SIG-M5 treated with dmso at 0.1 percent for 504 hours (cell line): ENCODE measurements around the gene UGT2A3.
"Not testable (repeated sequence)": the region's sequence is repeated elsewhere in the genome, so short reads cannot be mapped to it uniquely, and the experiment has no call there.

Experiments used
- DNase-seq: peaks from one replicate; lab custom pipeline; 2025; ENCODE audit not compliant: unreplicated experiment; lab: John Stamatoyannopoulos, UW

The UGT2A3 gene

DNA sequence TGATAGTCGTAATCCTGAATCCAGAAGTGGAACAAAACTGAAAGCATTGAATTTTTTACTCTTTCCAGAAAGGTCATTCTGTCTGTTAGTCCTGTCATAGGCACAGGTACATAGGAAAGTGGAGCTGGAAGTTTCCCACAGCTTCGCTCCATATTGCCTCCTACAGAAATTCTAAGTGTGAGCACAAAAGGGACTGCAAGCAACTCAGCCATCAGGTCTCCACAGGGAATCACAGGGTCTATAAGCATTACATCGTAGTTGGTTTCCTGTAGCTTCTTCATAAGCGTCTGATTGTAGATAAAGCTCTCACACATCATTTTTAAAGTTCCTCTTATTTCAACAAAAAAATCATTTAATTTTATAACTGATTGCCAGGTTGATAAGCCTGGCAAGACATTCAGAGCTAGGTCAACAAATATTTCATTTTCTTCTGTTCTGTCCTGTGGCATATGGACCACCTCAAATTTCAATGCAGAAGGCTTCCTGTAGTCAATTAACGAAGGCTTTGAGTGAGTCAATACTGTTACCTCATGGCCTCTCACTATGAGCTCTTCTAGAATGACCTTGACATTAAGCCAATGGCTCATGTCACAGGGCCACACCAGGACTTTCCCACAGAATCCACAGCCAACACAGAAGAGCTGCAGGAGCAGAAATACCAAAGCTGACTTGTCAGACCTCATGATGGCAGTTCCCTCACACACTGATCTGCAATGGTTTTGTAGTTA, at the start of gene UGT2A3:
Gene UGT2A3, minus strand, starts transcription at position 727 of the 728 bp plus-strand sequence. Its CDS starts 44 bp downstream, at position 683.
- DNase-seq = no peak

GRCh38 chr4:68997040-68997439, 45.4 kb upstream of the UGT2A3 start:
- no peak for DNase-seq

GRCh38 chr4:68995292-68995691, 43.7 kb upstream of the UGT2A3 start:
- DNase-seq = no peak

DNA sequence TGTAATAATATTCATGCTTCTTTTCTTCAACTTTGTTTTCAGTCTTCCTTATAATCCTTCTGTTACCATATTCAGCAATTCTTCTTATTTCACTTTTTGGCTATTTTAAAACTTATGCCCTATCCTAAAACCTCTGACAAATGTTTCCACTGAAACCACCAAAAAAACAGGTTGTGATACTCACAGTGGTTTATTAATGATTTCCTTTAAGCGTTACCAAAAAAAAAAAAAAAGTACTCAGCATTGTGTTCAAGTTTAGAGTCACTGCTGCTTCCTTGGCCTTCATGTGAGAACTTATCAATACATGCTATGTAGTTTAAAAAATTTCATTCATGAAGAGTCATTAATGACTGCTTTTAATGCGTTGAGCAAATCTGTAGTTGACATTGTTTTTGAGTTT, 35.4 kb upstream of the UGT2A3 start:
- no peak for DNase-seq

- no peak for DNase-seq
Observed at GRCh38 chr4:68985442-68985841, 33.8 kb upstream of the UGT2A3 start.

GRCh38 chr4:68984947-68985346, 33.3 kb upstream of the UGT2A3 start:
- no peak for DNase-seq

DNA sequence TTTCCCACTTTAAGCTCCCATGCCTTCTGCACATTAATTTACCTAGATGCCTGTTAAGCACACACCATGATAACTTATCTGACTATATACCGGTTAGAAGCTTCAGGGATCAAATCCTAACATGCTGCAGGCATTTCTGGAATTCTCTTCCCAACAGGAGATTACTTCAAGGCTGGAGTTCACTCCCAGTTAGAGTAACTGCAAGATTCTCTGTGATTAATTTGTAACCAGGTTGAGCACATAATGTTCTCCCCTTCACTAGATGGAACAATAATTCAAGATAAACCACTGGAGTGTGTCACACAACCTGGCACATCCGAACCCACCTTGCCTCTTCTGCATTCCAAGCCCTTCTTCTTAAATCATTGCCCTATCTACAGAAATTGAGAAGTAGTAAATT, 11.8 kb upstream of the UGT2A3 start:
- no peak for DNase-seq

GRCh38 chr4:68962868-68963267, 11.3 kb upstream of the UGT2A3 start:
- no peak for DNase-seq

GRCh38 chr4:68960294-68961163, 8.9 kb upstream of the UGT2A3 start:
- DNase-seq = no peak

GRCh38 chr4:68959085-68959484, 7.5 kb upstream of the UGT2A3 start:
- not testable (repeated sequence) for DNase-seq

DNA sequence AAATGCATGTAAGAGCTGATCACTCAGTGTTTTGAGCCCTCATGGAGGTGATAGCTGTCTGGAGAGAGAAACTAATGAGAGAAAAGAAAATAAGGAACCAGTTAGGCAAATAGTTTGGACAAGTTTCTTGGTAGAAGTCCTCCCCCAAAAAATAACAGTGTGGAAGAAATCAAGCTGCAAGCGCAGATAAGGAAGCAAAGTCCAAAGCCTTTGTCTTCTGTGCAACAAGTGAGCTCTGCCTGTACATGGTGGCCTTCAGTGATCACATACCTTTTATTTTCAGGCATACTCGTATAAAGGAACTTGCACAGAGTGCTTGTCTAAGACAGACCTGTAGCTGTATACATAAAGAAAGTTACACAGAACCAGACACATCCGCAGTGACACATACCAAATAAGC, 2.5 kb upstream of the UGT2A3 start:
- no peak for DNase-seq

DNA sequence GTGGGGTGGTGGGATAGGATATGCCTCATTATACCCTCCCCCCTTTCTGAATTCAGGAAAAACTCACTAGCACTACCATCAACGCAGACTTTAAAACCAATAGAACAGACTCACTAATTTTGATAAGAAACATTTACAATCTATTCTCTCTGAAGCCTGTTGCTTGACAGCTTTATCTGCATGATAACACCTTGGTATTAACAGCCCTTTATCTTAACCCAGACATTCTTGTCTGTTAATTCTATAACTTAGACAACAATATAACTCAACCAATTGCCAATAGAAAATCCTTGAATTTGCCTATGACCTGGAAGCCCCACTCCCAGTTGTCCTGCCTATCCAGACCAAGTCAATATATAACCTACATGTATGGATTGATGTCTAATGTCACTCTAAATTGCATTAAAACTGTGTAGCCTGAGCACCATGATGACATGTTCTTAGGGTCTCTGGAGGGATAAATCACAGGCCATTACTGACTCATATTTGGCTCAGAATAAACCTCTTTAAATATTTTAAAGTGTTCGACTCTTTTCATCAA, 1.5 kb upstream of the UGT2A3 start:
- no peak for DNase-seq

DNA sequence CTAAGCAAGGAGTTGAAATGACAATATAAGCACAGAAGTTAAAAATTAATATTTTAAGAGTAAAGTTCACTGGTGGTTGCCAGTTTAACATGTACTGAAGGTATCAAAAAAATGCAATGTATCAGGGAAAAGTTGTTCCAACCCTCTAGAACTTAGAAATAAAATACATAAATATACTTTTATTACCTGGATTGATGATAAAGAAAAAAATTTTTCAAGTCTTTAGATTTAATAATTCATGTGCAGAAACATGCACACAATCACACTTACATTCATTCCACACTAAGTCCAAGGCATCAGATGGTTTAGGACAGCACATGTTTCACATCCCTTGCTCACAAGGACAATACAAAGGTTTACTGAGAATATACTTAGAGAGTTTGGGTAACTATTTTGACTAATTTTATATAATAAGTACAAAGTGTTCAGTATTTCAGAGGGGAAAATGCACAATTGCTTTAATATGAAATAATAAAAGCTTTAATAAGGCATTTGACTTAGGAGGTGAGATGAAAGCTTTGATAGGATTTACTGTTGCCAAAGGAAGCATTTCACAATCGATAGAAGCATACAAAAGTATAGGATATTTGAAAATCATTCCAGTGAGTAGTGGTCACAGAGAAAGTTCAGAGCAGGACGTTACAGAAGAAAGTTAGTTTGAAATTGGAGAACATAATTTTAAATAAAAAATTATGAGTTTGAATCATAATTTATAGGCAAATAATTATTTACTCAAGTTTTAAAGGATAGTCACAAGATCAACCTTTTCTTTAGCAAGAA, 392 bp upstream of the UGT2A3 start:
- no peak for DNase-seq

- no peak for DNase-seq
Observed at GRCh38 chr4:68950033-68950432, 1.6 kb downstream of the UGT2A3 start.

DNA sequence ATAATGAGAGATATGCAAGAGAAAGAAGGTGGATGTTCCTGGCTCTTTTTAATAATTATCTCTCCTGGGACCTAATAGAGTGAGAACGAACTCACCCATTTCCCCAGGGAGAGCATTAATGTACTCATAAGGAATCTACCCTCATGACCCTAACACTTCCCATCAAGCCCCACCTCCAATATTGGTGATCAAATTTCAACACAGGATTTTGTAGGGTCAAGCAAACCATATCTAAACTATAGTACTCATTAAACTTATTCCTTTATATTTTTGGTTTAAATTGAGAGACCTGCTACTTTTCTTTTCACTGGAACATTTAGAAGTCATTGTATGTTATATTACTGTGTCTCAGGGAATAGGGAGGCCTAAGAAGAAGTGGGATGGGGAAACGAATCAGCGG, 2.6 kb downstream of the UGT2A3 start:
- no peak for DNase-seq

DNA sequence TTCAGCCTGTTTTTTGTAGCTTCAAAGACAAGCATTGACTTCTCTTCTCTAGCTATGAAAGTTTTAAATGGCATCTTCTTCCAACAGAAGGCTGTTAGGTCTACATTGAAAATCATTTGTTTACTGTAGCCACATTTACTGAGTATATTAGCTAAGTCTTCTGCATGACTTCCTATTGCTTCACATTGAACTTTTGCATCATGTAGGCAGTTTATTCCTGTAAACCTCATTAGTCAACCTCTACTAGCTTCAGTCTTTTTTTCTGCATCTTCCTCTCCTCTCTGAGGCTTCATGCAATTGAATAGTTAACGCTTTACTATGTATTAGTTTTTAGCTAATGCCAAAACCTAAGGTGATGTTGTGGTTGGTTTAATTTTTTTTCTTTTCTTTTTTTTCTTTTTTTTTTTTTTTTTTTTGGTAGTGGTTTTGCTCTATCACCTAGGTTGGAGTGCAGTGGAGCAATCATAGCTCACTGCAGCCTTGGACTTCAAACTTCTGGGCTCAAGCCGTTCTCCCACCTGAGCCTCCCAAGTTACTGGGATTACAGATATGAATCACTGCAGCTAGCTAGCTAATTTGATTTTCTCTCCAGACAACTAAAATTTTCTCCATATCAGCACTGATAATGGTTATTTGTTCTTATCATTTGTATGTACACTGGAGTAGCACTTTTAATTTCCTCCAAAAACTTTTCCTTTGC, 3.4 kb downstream of the UGT2A3 start:
- no peak for DNase-seq

- no peak for DNase-seq
Observed at GRCh38 chr4:68929076-68929737, 22.4 kb downstream of the UGT2A3 start.

DNA sequence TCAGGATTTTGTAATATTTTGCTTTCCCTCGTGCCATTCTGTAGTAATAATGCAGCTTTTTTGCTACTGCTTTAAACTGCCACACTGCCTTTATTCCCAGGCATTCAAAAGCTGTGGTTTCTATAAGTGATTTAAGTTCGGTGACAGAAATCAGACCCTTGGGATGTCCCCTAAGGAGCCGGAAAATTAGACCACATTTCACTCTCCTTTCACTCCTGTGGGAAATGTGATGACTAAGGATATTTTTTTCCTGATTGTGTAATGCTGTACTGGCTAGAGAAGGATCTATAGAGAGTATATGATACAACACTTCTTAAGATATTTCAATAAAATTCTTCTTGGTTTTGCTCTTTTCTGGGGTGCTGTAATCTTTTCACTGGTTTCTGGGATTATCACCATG, 24.4 kb downstream of the UGT2A3 start:
- no peak for DNase-seq

- DNase-seq = not testable (repeated sequence)
Observed at GRCh38 chr4:68922202-68922601, 29.4 kb downstream of the UGT2A3 start.

DNA sequence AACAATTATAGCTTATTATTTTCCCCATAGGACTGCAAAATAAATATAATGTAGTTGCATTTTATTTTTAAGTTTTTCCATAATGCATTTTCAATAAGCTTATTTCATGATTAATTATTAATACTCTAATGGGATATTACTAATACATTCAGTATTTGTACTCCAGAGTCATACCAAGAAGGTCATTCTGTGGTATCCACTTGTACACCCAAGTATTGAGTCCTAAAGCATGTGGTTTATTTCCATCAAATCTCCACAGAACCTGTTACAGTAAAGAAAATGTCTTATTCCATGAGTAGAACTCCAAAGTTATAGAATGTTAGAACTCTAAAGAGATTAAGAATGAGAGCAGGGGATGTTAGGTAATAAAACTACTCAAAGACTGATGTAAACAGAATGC, 30.6 kb downstream of the UGT2A3 start:
- DNase-seq = no peak
